Inflammatory macrophage treated with lipopolysaccharide for 4 hours (primary cell): ENCODE measurements around the gene WDR77.

Source experiments
- DNase-seq: peaks from one replicate; pipeline ENCODE4 v3.0.0-alpha.2; 2020

WDR77 gene

GRCh38 chr1:111468717-111469100 lies 19.7 kb upstream of the WDR77 start:
- DNase-seq, result no peak

GRCh38 chr1:111467865-111468716 lies 19.0 kb upstream of the WDR77 start:
- peak; percentile 60 for DNase-seq

DNA sequence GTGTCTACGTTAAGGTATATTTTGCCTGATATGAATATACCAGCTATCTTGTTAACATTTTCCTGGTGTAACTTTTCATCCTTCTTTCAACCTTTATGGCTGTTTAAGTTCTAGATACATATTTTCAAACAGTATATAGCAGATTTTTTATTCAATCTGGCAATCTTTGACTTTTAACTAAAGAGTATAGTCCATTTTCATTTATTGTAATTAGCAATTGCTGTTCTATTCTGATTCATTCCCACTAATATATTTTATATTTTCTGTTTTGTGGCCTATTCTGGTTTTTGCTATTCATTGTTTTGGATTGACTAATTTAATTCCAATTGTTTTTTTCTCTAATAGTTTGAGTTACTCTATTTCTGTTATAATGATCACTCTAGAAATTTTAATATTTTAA lies 17.4 kb upstream of the WDR77 start:
- DNase-seq, result no peak

DNA sequence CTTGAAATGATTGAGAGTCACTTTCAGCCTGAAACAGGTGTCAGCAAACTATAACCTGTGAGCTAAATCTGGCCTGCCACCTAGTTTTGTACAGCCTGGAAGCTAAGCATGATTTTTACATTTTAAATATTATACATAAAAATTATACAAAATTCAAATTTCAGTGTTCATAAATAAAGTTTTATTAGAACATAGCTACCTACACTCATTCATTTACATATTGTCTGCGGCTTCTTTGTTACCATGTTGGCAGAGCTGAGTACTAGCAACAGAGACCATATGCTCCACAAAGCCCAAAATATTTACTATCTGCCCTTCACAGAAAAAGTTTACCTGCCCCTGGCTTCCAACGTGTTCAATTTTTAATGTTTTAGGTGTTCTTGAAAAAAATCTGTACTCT lies 16.7 kb upstream of the WDR77 start:
- DNase-seq, result no peak

DNA sequence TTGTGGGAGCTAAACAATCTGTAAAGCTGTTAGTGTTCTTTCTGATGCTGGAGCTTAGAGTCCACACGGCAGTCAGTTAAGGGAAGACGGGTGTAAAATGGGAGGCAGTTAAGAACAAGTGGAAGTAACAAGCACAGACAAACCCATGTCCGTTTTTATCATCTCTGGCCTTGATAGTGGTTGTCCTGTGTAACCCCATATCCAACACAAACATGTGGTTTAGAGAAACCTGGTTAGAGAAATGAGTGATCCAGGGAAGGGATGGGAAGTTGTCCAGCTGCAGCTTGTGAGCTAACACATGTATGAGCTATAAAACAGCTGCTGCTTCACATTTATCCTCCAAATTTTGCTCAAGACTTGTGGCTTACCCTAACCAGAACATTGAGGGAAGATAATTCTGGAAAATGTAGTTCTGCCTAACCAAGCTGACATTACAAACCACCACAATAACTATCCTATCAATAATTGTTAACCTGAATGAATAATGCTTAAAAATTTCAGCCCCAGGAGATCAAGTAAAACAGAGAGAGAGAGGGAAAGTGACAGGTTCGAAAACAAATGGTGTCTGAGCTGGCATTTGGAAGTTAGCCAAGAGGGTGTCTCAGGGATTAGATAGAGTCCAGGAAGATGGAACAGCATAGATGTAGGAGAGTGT lies 14.1 kb upstream of the WDR77 start:
- DNase-seq, result no peak

DNA sequence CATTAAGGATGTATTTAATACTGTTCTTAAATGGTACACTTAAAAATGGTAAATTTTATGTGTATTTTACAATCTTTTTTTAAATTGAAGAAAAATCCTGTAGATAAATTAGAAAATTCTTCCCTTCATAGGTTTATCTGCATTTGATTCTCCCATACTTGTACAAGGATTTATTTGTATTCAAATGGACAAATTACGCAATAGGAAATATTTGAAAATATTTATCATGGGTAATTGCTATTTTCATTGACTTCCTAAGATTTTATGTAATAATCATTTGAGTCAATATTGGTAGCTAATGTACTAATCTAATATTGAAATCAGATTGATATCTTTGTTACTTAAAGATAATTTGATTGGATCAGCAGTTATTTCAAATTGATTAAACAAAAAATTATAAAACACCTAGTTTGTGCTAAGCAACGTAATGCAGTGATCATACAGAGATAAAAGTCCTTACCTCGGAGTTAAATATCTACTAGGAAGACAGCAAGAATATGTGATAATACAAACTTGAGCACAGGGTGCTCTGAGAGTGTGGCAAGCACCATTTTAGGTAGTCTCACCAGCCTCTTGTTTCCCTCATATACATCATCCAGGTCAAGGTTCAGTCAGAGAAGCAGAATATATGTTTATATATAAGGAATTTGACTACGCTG lies 13.4 kb upstream of the WDR77 start:
- DNase-seq, result no peak

GRCh38 chr1:111461765-111462164 lies 12.7 kb upstream of the WDR77 start:
- DNase-seq, result no peak

DNA sequence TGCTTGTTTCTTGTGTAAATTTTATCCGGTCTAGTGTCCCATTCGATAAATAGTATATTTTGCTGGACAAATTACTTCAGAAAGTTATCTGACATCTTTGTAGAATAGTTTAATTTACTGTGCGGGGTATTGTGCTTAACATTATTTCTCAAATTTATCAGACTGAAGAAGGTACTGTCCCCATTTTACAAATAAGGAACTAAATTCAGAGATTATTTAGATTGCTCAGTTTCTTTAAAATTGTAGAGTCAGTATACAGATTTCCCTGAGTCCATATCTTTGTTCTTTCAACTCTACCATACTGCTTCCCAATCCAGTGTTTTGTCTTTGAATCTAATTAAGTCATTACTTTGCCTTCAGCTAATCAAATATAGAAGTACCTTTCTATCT lies 6.6 kb upstream of the WDR77 start:
- no peak for DNase-seq

DNA sequence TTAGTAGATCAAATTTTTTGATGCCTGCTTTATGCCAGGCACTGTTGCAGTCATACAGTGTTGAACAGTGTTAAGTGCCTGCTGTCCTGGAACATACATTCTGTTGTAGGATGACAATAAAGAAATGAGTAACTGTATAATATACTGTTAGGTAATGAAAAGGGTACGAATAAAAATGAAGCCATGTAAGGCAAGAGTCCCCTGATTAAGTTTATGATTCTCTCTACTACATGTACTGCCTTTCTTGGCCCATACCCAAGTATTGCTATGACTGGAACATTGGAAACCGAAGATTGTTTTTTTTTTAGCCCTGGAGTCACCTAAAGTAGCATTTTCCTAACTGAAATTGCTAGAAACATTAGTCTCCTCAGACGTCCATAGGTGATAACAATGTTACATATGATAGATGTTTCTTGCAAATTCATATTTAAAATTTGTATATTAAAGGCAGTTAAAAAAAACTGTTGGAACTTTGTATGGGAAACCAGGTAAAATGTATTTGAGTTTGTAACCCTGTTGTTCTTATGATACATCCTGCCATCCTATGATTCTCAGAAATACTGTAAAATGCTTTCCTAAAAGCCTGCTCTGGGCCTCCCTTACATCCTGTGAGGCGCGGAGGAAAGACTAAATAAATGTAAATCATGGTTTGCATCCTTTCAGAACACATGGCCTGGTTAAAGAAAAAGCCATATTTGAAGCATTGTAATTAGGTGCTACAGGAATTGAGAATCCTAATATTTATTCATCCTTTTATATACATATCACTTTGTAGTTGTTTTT lies 6.0 kb upstream of the WDR77 start:
- DNase-seq, result no peak

GRCh38 chr1:111453706-111454105 lies 4.7 kb upstream of the WDR77 start:
- DNase-seq, result no peak

- DNase-seq, result no peak
These were observed 3.5 kb upstream of the WDR77 start for GRCh38 chr1:111452581-111452980.

- DNase-seq, result no peak
These were observed 1.1 kb upstream of the WDR77 start for GRCh38 chr1:111450185-111450584.

GRCh38 chr1:111449703-111450017 lies 604 bp upstream of the WDR77 start:
- peak; percentile 12 for DNase-seq

- DNase-seq, result no peak
These were observed 556 bp downstream of the WDR77 start for GRCh38 chr1:111448482-111448917.

- no peak for DNase-seq
These were observed 1.8 kb downstream of the WDR77 start for GRCh38 chr1:111446967-111447892.

DNA sequence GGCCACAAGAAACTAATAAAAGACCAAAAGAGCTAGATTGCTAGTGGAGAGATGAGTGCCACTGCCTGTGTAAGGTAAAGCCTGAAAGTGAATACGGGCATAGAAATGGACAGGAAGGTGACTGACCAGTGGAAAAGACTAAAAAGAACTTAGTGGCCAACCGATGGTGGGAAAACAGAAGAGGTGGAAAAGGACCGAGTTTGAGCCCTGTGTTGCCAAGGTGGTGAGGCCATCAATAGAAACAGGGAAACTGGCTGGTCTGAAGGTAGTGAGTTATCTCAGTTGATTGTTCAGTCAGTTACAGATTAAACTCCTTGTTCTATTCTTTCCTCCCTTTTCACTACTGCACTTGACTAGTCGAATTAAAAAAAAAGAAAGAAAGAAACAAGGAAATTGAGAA lies 2.5 kb downstream of the WDR77 start:
- no peak for DNase-seq

DNA sequence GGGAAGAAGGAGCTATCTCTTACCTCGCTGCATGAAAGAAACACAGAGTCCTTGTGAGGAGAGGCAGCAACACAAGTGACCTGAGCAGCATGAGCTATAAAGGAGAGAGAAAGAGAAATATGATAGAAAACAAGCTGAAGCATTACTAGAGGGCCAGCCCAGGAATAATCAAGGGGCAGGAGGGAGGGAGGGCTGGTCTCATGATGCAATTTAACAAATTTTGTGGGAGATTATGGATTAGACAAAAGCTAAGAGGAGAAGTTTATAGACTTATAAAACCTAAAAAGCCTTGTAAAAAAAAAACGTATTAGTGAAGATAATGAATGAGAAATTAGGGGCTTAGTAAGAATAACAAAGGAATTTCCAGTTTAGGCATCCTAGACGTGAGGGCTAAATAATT lies 5.0 kb downstream of the WDR77 start:
- no peak for DNase-seq

- DNase-seq, result no peak
These were observed 6.6 kb downstream of the WDR77 start for GRCh38 chr1:111442457-111442856.

DNA sequence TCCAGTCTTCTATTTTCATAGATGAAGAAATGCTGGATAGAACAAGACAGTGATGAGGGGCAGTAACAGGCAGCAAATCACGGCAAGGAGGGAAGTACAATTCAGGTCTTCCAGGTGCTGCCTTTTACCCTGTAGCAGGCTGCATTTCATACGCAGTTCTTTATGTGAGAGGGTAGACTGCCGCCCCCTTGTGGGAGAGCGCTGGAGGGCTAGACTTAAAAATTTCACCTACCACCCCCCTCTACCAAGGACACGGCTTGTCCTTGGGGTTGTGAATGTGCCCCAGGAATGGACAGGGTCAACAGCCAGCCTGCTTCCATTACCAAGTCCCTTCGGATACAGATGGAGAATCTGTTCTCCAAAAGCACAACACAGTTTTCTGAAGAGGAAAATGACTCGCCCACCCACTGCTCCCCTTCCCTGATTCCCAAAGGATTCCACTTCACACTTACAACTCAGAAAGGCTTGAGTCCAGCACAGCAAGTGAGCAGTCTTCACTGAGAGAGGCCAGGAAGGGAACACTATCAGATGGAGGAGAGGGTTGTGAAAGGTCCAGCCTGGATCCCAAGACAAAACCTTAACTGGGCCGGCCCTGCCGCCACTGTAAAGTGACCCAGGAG lies 7.4 kb downstream of the WDR77 start:
- DNase-seq, result peak; percentile 14

GRCh38 chr1:111439461-111440351 lies 9.3 kb downstream of the WDR77 start:
- DNase-seq, result no peak

DNA sequence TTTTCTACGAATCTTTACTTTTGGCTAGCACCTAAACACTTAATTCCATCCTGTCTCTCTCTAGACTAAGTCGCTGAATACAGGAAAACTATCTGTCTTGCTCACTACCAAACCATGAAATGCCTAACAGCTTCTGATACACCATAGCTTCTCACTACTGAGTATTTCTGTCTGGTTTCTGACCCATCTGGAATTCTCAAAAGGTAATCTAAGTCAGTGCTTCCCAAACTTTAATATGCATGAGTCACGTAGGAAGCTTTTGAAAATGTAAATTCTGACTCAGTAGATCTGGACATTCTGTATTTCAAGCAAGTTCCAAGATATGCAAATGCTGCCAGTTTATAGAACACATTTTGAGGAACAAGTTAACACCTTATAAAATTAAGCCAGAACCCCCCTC lies 12.3 kb downstream of the WDR77 start:
- no peak for DNase-seq
